GM21423 (cell line): ENCODE data around the gene SPTBN5.
"Not testable (repeated sequence)": the region's sequence is repeated elsewhere in the genome, so short reads cannot be mapped to it uniquely, and the experiment has no call there.

Source experiments
- ATAC-seq: cut with Tn5 transposase; IDR thresholded peaks from one replicate; pipeline ENCODE4 v1.9.1; 2021; ENCODE audit warnings: mild to moderate bottlenecking, moderate library complexity; ENCODE audit not compliant: unreplicated experiment

The SPTBN5 gene

DNA sequence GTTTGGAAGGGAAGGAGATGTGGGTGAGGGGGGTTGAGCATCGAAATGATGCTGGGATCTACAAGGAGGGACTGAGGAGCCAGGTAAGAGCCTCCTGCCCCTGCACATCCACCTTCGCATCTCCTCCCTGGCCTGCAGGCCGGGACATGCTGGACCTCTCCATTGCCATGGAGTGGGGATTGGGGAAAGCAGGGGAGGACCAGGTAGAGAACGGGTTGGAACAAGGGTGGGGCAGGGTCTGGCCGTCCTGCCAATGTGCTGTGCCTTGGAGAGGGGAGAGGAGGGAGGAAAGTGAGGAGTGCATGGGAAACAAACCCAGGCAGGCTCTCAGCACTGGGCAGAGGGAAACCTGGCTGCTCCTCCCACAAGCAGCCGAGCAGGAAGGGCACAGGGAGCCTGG is 44.6 kb downstream of the SPTBN5 start:
- ATAC-seq = no peak

DNA sequence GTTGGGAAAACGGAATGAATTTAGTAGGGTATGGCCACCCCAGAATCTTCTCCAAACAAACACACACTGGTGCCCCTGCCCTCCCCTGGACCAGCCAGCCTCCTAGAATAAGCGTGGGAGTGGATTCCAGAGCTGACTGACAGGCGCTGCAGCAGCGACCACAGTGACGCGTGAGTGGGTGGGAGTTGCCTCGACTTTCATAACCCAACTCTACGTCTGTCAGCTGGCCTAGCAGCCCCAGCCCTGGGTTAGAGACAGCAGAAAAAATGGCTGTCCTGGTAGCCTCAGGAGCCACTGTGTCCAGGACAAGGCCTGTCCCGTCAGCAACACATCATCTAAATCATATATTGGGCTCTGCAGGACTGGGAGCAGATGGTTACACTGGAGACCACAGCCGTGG is 45.2 kb downstream of the SPTBN5 start:
- ATAC-seq = no peak

DNA sequence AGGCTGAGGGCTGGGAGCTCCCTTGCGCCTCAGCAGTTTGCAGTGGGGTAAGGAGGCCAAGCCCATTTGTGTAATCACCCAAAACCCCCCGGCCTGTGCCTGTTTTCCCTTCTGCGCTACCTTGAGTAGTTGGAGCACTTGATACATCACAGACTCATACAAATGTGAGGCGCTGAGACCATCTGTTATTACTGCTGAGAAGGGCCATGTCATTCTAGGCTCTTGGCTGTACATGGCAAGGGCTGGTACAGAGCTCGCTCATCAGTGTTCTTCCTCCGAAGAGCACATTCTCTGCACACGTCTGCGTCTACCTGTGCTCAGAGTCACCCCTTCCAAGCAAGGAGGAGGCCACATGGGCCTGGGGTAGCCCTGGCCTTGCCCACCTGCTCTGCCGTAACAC is 45.9 kb downstream of the SPTBN5 start:
- ATAC-seq = no peak

DNA sequence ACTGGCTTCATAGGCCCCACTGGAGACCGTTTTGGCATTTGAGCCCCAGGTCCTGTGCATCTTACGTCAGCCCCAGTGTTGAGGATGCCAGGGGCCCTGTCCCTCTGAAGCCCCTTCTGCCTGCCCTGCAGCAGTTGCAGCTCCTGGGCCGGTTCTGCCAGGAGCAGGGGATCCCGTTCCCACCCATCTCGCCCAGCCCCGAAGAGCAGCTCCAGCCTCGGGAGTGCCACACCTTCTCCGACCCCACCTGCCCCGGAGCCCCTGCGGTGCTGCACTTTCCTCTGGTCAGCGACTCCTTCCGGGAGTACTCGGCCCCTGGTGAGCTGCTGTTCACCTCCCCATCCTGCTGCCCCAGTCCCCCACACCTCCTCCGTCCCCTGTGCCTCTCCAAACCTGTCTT is 46.6 kb downstream of the SPTBN5 start:
- no peak for ATAC-seq

DNA sequence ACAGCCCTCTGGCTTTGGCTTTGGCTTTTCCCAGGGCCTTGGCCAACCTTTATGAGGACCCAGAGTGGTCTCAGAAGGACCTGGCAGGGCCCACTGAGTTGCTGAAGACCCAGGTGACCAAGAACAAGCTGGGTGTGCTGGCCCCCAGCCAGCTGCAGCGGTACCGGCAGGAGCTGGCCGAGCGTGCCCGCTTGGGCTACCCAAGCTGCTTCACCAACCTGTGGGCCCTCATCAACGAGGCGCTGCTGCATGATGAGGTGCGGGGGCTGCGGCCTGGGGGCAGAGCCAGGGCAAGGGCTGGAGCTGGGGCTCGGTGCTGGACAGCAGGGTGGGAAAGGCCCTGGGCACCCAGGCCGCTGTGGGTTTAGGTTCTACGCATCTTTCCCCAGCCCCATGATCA is 49.0 kb downstream of the SPTBN5 start:
- no peak for ATAC-seq

DNA sequence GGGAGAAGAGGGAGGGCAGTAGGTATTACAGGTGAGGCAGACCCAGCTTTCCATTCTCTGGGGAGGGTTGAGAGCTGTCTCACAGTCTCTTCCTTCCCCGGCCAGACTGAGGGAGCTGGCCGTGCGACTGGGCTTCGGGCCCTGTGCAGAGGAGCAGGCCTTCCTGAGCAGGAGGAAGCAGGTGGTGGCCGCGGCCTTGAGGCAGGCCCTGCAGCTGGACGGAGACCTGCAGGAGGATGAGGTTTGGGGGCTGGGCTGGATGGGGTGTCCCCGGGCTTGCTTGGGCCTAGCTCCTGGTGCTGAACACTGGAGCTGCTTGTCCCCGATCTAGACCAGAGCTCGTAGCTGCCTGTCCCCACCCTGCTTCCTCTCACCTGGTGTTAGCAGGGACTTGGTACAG is 50.3 kb downstream of the SPTBN5 start:
- no peak for ATAC-seq

DNA sequence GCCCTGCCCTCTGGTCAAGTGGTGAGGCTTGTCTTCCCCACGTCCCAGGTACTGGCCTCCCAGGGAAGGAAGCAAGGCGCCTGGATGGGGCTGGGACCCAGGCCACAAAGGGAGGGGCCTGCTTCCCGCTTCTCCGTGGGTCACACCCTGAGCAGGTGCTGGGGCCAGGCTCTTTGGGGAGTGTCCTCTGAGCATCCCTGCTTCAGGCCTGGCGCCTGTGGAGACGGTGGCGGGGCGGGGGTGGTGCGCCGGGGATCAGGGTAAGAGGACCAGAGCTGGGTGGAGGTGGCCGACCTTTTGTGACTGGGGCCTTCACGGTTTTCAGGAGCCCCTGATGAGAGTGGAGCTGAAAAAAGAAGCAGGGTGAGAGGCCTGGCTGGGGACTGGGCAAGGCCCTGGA is 51.6 kb downstream of the SPTBN5 start:
- no peak for ATAC-seq

DNA sequence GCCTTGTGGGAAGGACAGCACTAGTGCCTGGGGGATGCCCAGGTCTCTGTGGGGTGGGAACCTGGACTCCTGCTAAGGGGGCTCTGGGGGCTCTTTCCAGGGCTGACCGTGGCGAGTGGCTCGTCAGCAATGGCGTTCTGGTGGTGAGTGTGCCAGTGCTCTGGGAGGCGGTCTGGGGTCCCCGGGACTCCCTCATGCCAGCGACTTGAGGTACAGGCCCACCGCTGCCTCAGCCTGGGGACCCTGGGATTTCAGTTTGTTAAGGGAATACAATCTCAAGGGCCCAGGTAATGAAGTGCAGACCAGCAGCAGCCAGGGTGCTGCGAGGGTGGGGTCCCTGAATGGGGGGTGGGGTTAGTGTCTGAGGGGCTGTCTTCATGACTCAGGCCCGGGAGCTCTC is 52.7 kb downstream of the SPTBN5 start:
- no peak for ATAC-seq

DNA sequence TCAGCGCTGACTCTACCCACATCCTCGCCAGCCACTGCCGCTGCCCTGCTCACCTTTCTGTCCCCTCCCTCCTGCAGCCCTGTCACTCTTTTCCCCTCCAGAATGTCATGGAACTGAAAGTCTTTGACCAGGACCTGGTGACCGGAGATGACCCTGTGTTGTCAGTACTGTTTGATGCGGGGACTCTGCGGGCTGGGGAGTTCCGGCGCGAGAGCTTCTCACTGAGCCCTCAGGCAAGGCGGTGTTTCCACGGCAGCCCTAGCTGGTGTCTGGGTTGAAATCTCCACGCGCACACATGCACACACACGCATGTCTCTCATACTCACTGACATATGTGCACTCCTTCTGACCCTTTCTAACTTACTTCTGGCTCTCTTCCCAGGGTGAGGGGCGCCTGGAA is 53.2 kb downstream of the SPTBN5 start:
- ATAC-seq = no peak

DNA sequence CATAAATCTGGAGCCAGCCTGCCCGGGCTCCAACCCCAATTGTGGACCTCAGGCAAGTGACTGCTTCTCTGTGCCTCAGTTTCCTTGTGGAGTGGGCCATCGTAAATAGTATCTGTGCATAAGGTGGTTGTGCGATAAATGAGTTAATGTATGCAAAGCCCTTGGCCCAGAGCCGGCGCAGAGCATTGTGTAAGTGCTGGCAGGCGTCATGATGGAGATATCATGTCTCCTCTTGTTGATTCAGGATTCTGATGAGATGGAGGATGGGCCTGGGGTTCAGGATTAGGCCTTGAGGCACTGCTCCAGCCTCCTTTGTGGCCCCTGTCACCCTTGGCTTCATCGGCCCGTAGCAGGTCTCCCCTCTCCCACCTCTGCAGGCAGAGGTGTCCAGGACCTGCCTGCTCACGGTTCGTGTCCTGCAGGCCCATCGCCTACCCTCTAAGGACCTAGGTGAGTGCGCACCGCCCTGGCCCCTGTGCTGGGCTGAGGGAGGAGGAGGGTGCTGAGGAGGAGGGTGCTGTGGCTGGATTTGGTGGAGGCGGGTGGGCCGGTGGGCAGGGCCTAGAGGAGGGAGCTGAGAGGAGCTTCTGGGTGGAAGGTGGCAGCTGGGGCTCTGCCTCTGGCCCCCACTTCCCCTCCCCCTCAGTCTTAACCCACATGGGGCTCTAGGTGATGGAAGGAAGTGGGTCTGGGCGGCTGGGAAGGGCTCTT is 53.9 kb downstream of the SPTBN5 start:
- no peak for ATAC-seq

DNA sequence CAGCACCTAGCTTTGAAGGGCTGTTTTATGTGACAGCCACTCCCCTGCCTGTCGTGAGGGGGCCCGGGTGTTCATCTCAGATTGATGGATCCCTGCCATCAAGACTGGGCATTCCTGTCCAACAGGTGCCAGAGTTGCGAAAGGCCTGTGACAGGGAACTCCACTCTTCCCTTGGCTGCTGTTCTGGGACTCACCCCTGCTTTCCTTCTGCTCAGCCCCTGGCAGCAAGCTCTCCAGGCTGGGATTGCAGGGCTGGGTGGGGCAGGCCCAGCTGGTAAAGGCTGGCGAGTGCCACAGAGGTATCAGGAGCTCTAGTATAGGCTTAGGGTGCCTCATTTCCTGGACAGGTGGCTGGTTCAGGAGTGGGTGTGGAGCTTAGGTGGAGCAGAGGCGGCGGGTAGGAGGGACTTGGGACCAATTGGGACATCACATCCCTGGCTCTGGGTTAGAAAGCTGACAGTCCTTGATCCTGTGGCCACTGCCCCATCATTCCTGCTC is 55.4 kb downstream of the SPTBN5 start, which contains the start of gene PLA2G4B:
PLA2G4B (plus strand) TSS at position 448 of the 498 bp plus-strand sequence. CDS start 67 bp downstream, outside the sequence.
- no peak for ATAC-seq

DNA sequence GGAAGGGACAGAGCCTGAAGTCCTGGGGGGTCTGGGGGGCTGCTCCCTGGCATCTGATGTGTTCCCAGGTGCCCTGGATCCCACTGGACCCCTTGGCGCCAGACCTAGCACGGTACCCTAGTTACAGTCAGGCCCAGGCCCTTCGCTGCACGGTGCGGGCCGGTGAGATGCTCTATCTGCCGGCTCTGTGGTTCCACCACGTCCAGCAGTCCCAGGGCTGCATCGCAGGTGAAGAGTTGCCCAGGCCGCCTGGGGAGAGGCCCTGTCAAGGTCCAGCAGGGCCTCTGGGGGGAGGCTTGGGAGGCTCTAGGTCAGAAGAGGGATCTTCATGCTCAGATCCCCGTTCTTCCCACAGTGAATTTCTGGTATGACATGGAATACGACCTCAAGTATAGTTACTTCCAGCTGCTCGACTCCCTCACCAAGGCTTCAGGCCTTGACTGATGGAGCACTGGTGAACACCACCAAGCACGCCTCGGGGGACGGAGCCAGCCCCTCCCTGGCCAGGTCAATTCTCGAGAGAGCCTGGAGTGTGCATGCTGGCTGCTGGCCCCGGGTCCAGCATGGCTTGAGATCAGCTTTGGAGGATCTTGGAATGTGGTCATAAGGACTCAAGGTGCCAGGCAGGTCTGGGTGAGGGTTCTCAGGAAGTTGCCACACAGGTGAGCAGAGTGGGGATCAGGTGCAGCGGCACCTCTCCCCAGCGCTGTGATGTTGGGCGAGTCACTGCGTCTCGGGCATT is 57.0 kb downstream of the SPTBN5 start:
- ATAC-seq = no peak

DNA sequence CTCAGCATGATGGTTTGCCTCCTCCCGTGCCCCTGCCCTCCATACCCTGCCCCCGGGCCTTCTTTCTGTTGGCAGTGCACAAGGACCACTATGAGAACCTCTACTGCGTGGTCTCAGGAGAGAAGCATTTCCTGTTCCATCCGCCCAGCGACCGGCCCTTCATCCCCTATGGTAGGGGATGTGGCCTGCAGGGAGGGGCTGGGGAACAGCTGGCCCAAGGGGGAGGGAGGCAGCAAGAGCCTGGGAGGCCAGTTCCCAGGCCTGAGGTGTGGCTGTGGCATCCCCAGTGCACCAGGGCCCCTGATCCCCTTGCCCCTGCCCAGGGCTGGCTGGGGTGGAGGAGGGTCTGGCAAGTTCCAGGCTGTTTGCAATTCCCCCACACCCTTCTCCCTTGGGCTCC is 57.8 kb downstream of the SPTBN5 start:
- no peak for ATAC-seq

DNA sequence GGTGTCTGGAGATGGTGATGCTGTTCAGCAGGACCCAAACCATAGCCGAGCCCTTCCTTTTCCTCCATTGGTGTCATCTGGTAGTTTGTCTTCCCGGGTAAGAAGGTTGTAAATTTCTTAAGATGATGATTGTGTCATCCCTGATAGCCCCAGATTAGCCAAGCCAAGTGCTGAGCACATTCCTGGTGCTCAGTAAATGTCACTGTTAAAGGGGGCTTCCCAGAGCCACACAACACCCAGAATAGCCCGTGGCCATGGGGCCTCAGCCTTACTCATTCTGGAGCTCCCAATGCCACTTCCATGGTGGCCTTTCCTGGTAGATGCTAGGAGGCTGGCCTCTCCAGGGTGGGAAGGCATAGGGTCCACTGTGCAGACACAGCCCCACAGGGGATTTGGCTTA is 59.8 kb downstream of the SPTBN5 start:
- ATAC-seq = no peak

DNA sequence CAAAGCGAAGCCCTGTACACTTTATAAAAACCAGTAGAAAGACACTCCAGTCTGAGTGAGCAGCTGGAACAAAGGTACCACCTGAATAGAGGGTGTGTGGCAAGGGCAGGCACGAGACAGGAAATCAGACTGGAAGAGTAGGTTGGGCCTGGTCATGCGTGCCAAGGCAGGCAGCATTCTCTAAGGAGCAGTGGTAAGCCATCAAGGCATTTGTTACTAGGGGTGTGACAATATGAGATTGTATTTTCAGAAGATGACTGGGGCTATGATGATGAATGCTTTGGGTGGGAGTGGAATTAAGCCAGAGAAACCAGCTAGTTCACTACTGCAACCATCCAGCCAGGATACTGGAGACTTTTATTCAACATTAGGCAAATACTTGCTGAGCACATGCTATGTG is 61.0 kb downstream of the SPTBN5 start:
- no peak for ATAC-seq

DNA sequence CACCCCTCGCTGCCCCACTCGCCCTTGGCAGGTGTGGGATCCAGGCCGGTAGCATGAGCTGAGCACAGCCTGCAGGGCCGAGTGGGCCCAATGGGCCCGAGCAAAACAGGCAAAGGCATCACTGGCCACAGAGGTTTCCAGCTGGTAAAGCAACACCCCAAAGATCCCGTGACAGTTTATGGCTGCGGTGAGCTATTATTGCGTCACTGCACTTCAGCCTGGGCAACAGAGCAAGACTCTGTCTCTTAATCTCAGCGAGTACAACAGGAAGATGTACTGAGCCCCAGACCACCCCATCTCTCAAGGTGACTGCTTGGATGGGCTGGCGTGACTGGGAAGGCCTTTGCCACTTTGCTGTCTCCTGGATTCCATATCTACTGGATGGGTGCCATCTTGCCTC is 61.6 kb downstream of the SPTBN5 start:
- ATAC-seq = no peak

DNA sequence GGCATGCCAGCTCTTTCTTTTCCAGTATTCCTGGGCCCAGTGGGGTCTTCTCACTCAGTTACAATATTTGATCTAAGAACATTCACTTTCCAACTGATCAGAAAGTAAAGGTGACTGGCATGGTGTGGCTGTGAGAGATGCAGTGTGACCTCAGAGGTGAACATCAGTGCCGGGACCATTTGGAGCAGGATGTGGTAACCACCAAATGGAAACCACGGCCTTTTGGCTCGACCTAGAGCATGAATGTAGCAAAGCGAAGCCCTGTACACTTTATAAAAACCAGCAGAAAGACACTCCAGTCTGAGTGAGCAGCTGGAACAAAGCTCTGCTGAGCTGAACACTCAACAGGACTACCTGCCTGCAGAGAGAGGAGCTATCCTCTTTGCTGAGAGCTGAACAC is 62.6 kb downstream of the SPTBN5 start:
- ATAC-seq = not testable (repeated sequence)

DNA sequence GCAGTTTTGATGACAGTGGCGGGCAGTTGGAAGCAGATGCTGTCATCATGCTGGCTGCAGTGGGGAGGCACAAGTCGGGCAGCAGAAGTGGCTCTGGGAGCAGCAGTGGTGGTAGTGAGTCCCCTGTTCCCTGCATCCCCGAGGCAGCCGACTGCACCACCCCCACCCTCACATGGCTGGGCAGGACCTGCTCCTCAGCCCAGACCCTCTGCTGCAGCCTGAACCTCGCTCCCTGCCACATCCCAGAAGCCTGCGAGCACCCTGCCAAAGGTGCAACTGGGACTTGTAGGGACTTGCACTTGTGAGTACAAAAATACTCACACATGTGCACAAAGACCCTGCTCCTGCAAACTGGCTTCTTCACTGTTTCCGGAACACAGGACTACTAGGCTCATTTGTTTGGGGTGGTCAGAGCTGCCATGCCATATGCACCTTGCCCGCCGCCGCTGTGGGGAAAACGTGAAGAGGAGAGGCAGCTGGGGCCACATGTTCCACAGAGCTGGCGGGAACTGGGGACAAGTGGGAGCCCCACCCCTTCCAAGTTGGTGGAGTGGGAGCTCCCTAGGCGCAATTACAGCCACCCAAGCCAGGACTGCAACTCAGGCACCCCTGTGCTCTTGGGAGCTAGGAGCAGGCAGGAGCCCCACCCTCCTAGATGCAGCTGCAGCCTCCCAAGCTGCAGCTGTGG is 63.8 kb downstream of the SPTBN5 start:
- ATAC-seq = no peak

DNA sequence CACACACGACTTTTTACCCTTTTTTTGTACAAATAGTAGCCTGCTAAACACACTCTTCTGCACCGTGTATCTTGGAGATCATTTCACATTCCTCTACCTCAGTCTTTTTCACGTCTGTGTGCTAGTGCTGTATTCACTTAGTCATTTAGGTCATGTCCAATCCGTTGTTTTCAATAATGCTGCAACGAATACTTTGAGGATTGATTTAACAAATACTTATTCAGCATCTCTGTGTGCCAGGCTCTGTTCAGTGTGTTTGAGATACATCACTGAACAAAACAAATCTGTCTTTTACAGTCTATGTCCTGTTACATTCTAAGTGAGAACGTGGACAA is 65.1 kb downstream of the SPTBN5 start:
- ATAC-seq = no peak

DNA sequence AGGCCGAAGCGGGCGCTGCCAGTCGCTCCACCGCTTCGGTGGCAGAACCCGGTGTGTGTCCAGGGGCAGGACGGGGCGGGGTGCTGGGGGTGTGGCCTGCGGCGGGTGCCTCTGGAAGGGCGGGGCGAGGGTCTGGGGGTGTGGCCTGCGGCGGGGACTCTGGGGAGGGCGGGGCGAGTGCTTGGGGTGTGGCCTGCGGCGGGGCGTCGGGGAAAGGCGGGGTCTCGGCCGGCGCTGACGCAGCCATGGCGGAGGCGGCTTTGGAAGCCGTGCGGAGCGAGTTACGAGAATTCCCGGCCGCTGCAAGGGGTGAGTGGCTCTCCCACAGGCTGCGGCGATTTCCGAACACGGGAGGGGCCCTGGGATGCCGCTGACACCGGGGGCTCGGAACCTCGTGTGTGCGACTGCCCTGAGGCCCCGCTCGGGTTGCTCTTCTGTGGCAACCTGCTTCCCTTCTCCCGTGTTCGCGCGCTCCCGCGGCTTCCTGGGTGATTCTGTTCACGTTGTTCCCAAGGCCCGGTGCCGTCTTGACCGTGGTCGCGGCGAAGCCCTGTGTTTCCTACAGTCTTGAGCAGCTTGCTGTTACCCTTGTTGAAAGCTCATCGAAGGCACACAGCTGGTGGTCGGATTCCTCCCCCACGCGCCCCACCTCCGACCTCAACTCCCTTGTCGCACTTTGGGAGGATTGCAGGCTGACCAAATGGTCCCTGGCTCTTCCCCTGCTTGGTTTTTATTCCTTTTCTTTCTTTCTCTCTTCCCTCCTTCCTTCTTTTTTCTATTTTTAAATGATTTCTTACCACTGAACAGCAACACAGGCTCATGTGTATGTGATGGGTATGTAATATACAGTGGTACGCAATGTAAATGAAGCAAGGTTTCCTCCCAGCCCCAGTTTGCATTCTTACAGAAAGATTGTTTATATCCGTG is 65.7 kb downstream of the SPTBN5 start, which contains the start of gene JMJD7:
JMJD7 (plus strand) TSS at position 213 of the 927 bp plus-strand sequence; CDS start at position 246, 33 bp downstream.
- peak; percentile 69 for ATAC-seq
